IMR-90 (cell line): ENCODE measurements around the gene PAPLN. TPM values are rescaled to one million over a fixed set of nuclear protein-coding genes. Genes with fewer than 3 reads are reported as not detected.

Experiments
- ATAC-seq: fragments of 200-7000 bp; cut with Tn5 transposase; 2 replicates; pipeline ENCODE4 v1.9.1; 2020; ENCODE audit warnings: low read depth, mild to moderate bottlenecking, moderate library complexity
- BruUV-seq: library from RNA; stranded (reverse); fragments of 400-500 nt; replicated peaks from 2 replicates; lab custom pipeline; 2021; lab: Mats Ljungman, UMichigan
- CTCF ChIA-PET: fragments of 300-600 bp; formaldehyde crosslinking; extraction: SDS; loops from one replicate; lab custom pipeline; 2021; ENCODE audit warnings: antibody characterized with exemption; lab: Yijun Ruan, JAX
- POLR2A ChIA-PET: fragments of 300-600 bp; sonication (Branson Sonifier 250); formaldehyde crosslinking; loops from one replicate; lab custom pipeline; 2022; ENCODE audit warnings: antibody characterized with exemption; ENCODE audit not compliant: unreplicated experiment; lab: Charles Lee
- DNase-seq: peaks from one replicate; pipeline ENCODE4 v3.0.0; 2013
- H2AFZ ChIP-seq: replicated peaks from 2 replicates; pipeline ENCODE3; 2013; ENCODE audit warnings: low read length, mild to moderate bottlenecking; ENCODE audit not compliant: poor library complexity
- H2AK5ac ChIP-seq: 2 replicates; pipeline ENCODE4 v1.6.1; 2013; ENCODE audit warnings: low read depth, low read length, inconsistent platforms
- H2AK9ac ChIP-seq: replicated peaks from 2 replicates; pipeline ENCODE3; 2013; ENCODE audit warnings: mild to moderate bottlenecking, low read depth, low read length, moderate library complexity; ENCODE audit not compliant: poor library complexity
- H2BK120ac ChIP-seq: 2 replicates; pipeline ENCODE4 v1.6.1; 2013; ENCODE audit warnings: low read depth, low read length, inconsistent platforms
- H2BK15ac ChIP-seq: 3 replicates; pipeline ENCODE4 v1.6.1; 2013; ENCODE audit warnings: low read depth, low read length, inconsistent platforms
- H2BK20ac ChIP-seq: 2 replicates; pipeline ENCODE4 v1.6.1; 2013; ENCODE audit warnings: low read depth, mild to moderate bottlenecking, inconsistent platforms, low read length, moderate library complexity
- H2BK5ac ChIP-seq: 2 replicates; pipeline ENCODE4 v1.6.1; 2013; ENCODE audit warnings: mild to moderate bottlenecking, low read depth, low read length, inconsistent platforms; ENCODE audit not compliant: poor library complexity, severe bottlenecking
- H3K14ac ChIP-seq: replicated peaks from 2 replicates; pipeline ENCODE4 v1.6.1; 2013; ENCODE audit warnings: low read depth, low read length, inconsistent platforms
- H3K18ac ChIP-seq: 2 replicates; pipeline ENCODE4 v1.6.1; 2013; ENCODE audit warnings: low read depth, low read length, control low read depth
- H3K23ac ChIP-seq: 2 replicates; pipeline ENCODE4 v1.6.1; 2013; ENCODE audit warnings: low read depth, low read length, inconsistent platforms
- H3K27ac ChIP-seq: 2 replicates; pipeline ENCODE4 v1.5.1; 2013; ENCODE audit warnings: mild to moderate bottlenecking, control low read depth, low read length; ENCODE audit not compliant: insufficient read depth
- H3K27me3 ChIP-seq: 2 replicates; pipeline ENCODE4 v1.6.1; 2013; ENCODE audit warnings: low read length; ENCODE audit not compliant: control insufficient read depth, insufficient read depth
- H3K36me3 ChIP-seq: 2 replicates; pipeline ENCODE4 v1.6.1; 2013; ENCODE audit warnings: low read length, mixed read lengths; ENCODE audit not compliant: control insufficient read depth, insufficient read depth
- H3K4ac ChIP-seq: 2 replicates; pipeline ENCODE4 v1.6.1; 2013; ENCODE audit warnings: low read depth, low read length, inconsistent platforms
- H3K4me1 ChIP-seq: 2 replicates; pipeline ENCODE4 v1.6.1; 2013; ENCODE audit warnings: low read length, mixed read lengths; ENCODE audit not compliant: control insufficient read depth, insufficient read depth
- H3K4me2 ChIP-seq: 2 replicates; pipeline ENCODE4 v1.6.1; 2013; ENCODE audit warnings: low read depth, mild to moderate bottlenecking, control low read depth, low read length, moderate library complexity
- H3K4me3 ChIP-seq: 2 replicates; pipeline ENCODE4 v1.5.1; 2013; ENCODE audit warnings: low read depth, mild to moderate bottlenecking, control low read depth, low read length, moderate library complexity; ENCODE audit not compliant: insufficient read depth
- H3K56ac ChIP-seq: 2 replicates; pipeline ENCODE4 v1.6.1; 2013; ENCODE audit warnings: low read length, inconsistent platforms; ENCODE audit not compliant: insufficient read depth; ENCODE audit errors: extremely low read depth
- H3K79me1 ChIP-seq, 2 experiments: 2 replicates each; pipeline ENCODE4 v1.6.1; 2013; ENCODE audit warnings: low read length in 2 of 2, inconsistent platforms in 1 of 2, low read depth in 1 of 2
- H3K9ac ChIP-seq: 2 replicates; pipeline ENCODE4 v1.6.1; 2013; ENCODE audit warnings: low read depth, low read length, control low read depth
- H3K9me1 ChIP-seq: 2 replicates; pipeline ENCODE4 v1.6.1; 2013; ENCODE audit warnings: low read length, inconsistent platforms; ENCODE audit not compliant: insufficient read depth
- H3K9me3 ChIP-seq: 2 replicates; pipeline ENCODE4 v1.6.1; 2013; ENCODE audit warnings: low read length; ENCODE audit not compliant: control insufficient read depth, insufficient read depth
- H4K20me1 ChIP-seq: 2 replicates; pipeline ENCODE4 v1.6.1; 2013; ENCODE audit warnings: low read length, inconsistent platforms; ENCODE audit not compliant: insufficient read depth
- H4K5ac ChIP-seq: 2 replicates; pipeline ENCODE4 v1.6.1; 2013; ENCODE audit warnings: mild to moderate bottlenecking, low read depth, low read length, control low read depth
- H4K8ac ChIP-seq, 2 experiments: 2 replicates each; pipeline ENCODE4 v1.6.1; 2013; ENCODE audit warnings: low read depth in 2 of 2, low read length in 2 of 2, control low read depth in 1 of 2, inconsistent platforms in 1 of 2
- H4K91ac ChIP-seq: 2 replicates; pipeline ENCODE4 v1.6.1; 2013; ENCODE audit warnings: low read depth, low read length, inconsistent platforms; ENCODE audit not compliant: insufficient read depth
- BHLHE40 ChIP-seq: fragments of 150-350 bp; IDR thresholded peaks from 2 replicates; pipeline ENCODE4 v1.6.1; 2016; ENCODE audit warnings: mild to moderate bottlenecking, low read depth, low read length
- CEBPB ChIP-seq: IDR thresholded peaks from 2 replicates; pipeline ENCODE4 v1.6.1; 2012; ENCODE audit warnings: low read depth, low read length, improper control_type of control experiment
- CHD1 ChIP-seq: IDR thresholded peaks from 2 replicates; pipeline ENCODE4 v1.6.1; 2012; ENCODE audit warnings: low read depth, low read length, improper control_type of control experiment
- CTCF ChIP-seq: conservative IDR thresholded peaks from 2 replicates; pipeline ENCODE4 v1.5.1; 2012; ENCODE audit warnings: mild to moderate bottlenecking, low read depth, low read length, improper control_type of control experiment
- ELK1 ChIP-seq: fragments of 150-350 bp; IDR thresholded peaks from 2 replicates; pipeline ENCODE4 v1.6.1; 2016; ENCODE audit warnings: low read depth, mild to moderate bottlenecking, low read length, moderate library complexity, borderline replicate concordance
- FOS ChIP-seq: fragments of 150-350 bp; IDR thresholded peaks from 2 replicates; pipeline ENCODE4 v1.6.1; 2016; ENCODE audit warnings: low read depth, low read length
- MAFK ChIP-seq: IDR thresholded peaks from 2 replicates; pipeline ENCODE4 v1.6.1; 2012; ENCODE audit warnings: low read depth, low read length, improper control_type of control experiment
- MAZ ChIP-seq: IDR thresholded peaks from 2 replicates; pipeline ENCODE4 v1.6.1; 2012; ENCODE audit warnings: low read depth, mild to moderate bottlenecking, low read length, improper control_type of control experiment, moderate library complexity, borderline replicate concordance
- MXI1 ChIP-seq: IDR thresholded peaks from 2 replicates; pipeline ENCODE4 v1.6.1; 2012; ENCODE audit warnings: low read depth, mild to moderate bottlenecking, low read length, moderate library complexity, borderline replicate concordance
- NFE2L2 ChIP-seq: fragments of 150-350 bp; IDR thresholded peaks from 2 replicates; pipeline ENCODE4 v1.6.1; 2016; ENCODE audit warnings: low read depth, mild to moderate bottlenecking, low read length
- POLR2A ChIP-seq: IDR thresholded peaks from 2 replicates; pipeline ENCODE4 v1.6.1; 2012; ENCODE audit warnings: mild to moderate bottlenecking, low read depth, low read length
- RAD21 ChIP-seq: IDR thresholded peaks from 2 replicates; pipeline ENCODE4 v1.6.1; 2012; ENCODE audit warnings: low read length, improper control_type of control experiment
- RCOR1 ChIP-seq: IDR thresholded peaks from 2 replicates; pipeline ENCODE4 v1.6.1; 2012; ENCODE audit warnings: mild to moderate bottlenecking, low read length, improper control_type of control experiment; ENCODE audit not compliant: insufficient replicate concordance
- RFX5 ChIP-seq: IDR thresholded peaks from 2 replicates; pipeline ENCODE4 v1.8.0; 2012; ENCODE audit warnings: low read depth, mild to moderate bottlenecking, low read length, moderate library complexity
- SMC3 ChIP-seq: fragments of 150-350 bp; IDR thresholded peaks from 2 replicates; pipeline ENCODE4 v1.6.1; 2016; ENCODE audit warnings: low read depth, mild to moderate bottlenecking, antibody characterized with exemption, low read length, moderate library complexity
- WGBS, 2 experiments: methylation state at CpG; one replicate each; pipeline versions ENCODE4 v1.1.5 to v1.1.7; 2013; ENCODE audit warnings: missing lambda C conversion rate in 2 of 2; ENCODE audit not compliant: insufficient read length in 1 of 2; ENCODE audit errors: extremely low coverage in 2 of 2; 5-methylcytosine and 5-hydroxymethylcytosine counted together
- dilution Hi-C: fragments of 300-500 bp; cut with HindIII; formaldehyde crosslinking; loops from one replicate; pipeline ENCODE4 v1.14.3; 2018; ENCODE audit warnings: low sequenced_read_pairs; ENCODE audit not compliant: unreplicated experiment
- in situ Hi-C: fragments of 300-500 bp; cut with MboI; formaldehyde crosslinking; loops from 3 replicates; pipeline ENCODE4 v1.14.3; 2019; ENCODE audit warnings: low sequenced_read_pairs, inconsistent platforms, mixed read lengths
- intact Hi-C: fragments of 100-400 bp; cut with micrococcal nuclease; formaldehyde crosslinking; loops from 2 replicates; pipeline ENCODE4 v1.10.0; 2022
- polyA plus RNA-seq, 3 experiments: library from polyadenylated mRNA; depleted of rRNA; stranded (reverse); fragments of >200 nt; gene quantifications; 2 replicates each; pipeline ENCODE4 v1.2.3, GENCODE V29; 2012; ENCODE audit warnings: low replicate concordance in 1 of 3
- total RNA-seq: library from RNA; depleted of rRNA; stranded (reverse); fragments of >200 nt; gene quantifications from 2 replicates; pipeline ENCODE4 v1.2.3, GENCODE V29; 2012
- TF ChIP-seq, protein P1 (sequence below): fragments of 150-350 bp; IDR thresholded peaks from 2 replicates; pipeline ENCODE4 v1.6.1; 2017; ENCODE audit warnings: mild to moderate bottlenecking, antibody characterized with exemption, low read length, low read depth

Gene PAPLN
- total and polyA plus RNA-seq, 2 of the 4 experiments (the other 2 are of a cell fraction), result 0.36 to 1.2 TPM

DNA sequence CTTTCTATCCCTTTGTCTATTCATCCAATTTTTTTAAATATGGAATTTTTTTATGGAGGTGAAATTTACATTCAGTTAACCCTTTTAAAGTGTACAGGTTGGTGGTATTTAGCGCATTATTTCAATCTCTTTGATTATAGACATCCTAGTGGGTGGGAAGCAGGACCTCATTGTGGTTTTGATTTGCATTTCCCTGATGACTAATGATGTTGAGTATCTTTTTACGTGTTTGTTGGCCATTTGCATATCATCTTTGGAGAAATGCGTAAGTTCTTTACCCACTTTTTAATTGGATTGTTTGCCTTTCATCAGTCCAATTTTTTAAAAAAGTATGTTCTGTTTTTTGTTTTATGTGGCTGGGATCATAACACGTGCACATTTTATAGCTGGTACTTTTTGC, 20.8 kb downstream of the PAPLN start:
- Histone ChIP-seq H3K4ac (no peak overlapping the region), H3K27me3 (no peaks in the 10 kb centered on the region; the same call in 1 of the 2 replicates), H2BK120ac (no peak overlapping the region), H3K23ac (no peak overlapping the region), H2BK5ac (no peak overlapping the region), H2AK9ac (no peak overlapping the region), H2BK15ac (no peak overlapping the region), H4K20me1 (no peaks in the 10 kb centered on the region; the same call in 1 of the 2 replicates), H3K14ac (no peak overlapping the region), H2AK5ac (no peak overlapping the region), H4K5ac (no peak overlapping the region), H2AFZ (no peak overlapping the region), H3K9me3 (no peaks in the 10 kb centered on the region), H3K9ac (no peak overlapping the region), H3K4me3 (no peak overlapping the region), H3K27ac (no peak overlapping the region), H3K4me1 (no peaks in the 10 kb centered on the region), H2BK20ac (no peak overlapping the region), H3K56ac (no peak overlapping the region), H3K18ac (no peak overlapping the region), H4K91ac (no peak overlapping the region), H3K36me3 (no peaks in the 10 kb centered on the region), H4K8ac (no peak overlapping the region), H3K4me2 (no peak overlapping the region), H3K9me1 (no peaks in the 10 kb centered on the region), H3K79me1 (no peaks in the 10 kb centered on the region)
- TF ChIP-seq RFX5, result no peak
- TF ChIP-seq POLR2A, result no peak
- no peak for TF ChIP-seq RAD21
- TF ChIP-seq ELK1, result no peak
- TF ChIP-seq FOS, result no peak
- no peak for TF ChIP-seq MAFK
- TF ChIP-seq NFE2L2, result no peak
- no peak for TF ChIP-seq CHD1
- no peak for TF ChIP-seq MAZ
- no peak for TF ChIP-seq CTCF
- TF ChIP-seq BHLHE40, result no peak
- no peak for TF ChIP-seq MXI1
- no peak for TF ChIP-seq CEBPB
- no peak for TF ChIP-seq RCOR1
- TF ChIP-seq, protein P1, sequence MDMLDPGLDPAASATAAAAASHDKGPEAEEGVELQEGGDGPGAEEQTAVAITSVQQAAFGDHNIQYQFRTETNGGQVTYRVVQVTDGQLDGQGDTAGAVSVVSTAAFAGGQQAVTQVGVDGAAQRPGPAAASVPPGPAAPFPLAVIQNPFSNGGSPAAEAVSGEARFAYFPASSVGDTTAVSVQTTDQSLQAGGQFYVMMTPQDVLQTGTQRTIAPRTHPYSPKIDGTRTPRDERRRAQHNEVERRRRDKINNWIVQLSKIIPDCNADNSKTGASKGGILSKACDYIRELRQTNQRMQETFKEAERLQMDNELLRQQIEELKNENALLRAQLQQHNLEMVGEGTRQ, result no peak
- no peak for TF ChIP-seq SMC3
- in situ Hi-C loops, result no loop called here
- DNase-seq, result no peak
- POLR2A ChIA-PET, result no interaction called here
- dilution Hi-C loops, result no loop called here
- ATAC-seq, result no peak
- intact Hi-C loops, result no loop called here
- BruUV-seq, result no TSS peak
- CTCF ChIA-PET, result no interaction called here
- WGBS, 2 experiments, result no CpG with 5 or more reads among the region's 4 CpGs
